GM12875 (cell line): ENCODE measurements around the gene RHNO1.

Experiments
- H3K4me3 ChIP-seq: one replicate; pipeline ENCODE4 v1.5.1; 2011; ENCODE audit warnings: low read depth, low read length, control low read depth
- TF ChIP-seq, protein P1 (sequence below): IDR thresholded peaks from 2 replicates; pipeline ENCODE4 v1.5.1; 2011; ENCODE audit warnings: low read depth, mild to moderate bottlenecking, control low read depth, inconsistent platforms, low read length, moderate library complexity, borderline replicate concordance; ENCODE audit not compliant: insufficient read depth

RHNO1 gene

GRCh38 chr12:2835691-2836403, 41.2 kb upstream of the RHNO1 start:
- H3K4me3 ChIP-seq = no peak overlapping the region
- TF ChIP-seq, protein P1, sequence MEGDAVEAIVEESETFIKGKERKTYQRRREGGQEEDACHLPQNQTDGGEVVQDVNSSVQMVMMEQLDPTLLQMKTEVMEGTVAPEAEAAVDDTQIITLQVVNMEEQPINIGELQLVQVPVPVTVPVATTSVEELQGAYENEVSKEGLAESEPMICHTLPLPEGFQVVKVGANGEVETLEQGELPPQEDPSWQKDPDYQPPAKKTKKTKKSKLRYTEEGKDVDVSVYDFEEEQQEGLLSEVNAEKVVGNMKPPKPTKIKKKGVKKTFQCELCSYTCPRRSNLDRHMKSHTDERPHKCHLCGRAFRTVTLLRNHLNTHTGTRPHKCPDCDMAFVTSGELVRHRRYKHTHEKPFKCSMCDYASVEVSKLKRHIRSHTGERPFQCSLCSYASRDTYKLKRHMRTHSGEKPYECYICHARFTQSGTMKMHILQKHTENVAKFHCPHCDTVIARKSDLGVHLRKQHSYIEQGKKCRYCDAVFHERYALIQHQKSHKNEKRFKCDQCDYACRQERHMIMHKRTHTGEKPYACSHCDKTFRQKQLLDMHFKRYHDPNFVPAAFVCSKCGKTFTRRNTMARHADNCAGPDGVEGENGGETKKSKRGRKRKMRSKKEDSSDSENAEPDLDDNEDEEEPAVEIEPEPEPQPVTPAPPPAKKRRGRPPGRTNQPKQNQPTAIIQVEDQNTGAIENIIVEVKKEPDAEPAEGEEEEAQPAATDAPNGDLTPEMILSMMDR = no peak

DNA sequence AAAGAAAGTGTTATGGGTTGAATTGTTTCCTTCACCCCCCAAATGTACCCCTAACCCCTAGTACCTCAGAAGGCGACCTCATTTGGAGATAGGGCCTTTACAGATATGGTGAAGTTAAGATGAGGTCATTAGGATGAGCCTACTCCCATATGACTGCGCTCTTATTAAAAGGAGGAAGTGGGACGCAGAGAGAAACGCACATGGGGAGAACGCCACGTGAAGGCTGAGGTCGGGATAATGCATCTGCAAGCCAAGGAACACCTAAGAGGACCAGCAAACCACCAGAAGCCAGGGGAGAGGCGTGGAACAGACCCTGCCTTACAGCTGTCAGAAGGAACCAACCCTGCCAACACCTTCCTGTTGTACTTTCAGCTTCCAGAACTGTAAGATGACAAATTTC, 40.4 kb upstream of the RHNO1 start:
- TF ChIP-seq, protein P1 = no peak
- H3K4me3 ChIP-seq = no peak overlapping the region

- H3K4me3 ChIP-seq = no peak overlapping the region
- TF ChIP-seq, protein P1 = no peak
Observed at GRCh38 chr12:2841056-2841650, 35.9 kb upstream of the RHNO1 start.

GRCh38 chr12:2842948-2843347, 34.1 kb upstream of the RHNO1 start:
- TF ChIP-seq, protein P1 = no peak
- no peak overlapping the region for H3K4me3 ChIP-seq

DNA sequence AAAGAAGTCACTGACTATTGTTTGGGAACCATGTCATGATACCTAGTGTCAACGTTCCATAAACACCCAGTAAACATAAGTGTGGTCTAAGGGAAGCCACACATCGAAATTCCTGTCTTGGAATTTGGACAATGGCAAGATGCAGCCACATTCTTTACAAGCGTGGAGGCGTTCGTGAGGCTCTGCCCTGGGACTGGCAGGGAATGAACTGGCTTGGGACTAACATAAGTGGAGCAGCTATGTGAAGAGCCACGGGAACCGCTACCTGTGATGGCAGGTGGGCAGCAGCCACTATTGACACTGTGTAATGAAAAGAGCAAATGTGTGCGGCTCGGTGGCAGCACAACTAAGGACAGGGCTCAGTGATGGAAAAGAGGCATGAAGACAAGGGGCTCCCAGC, 32.2 kb upstream of the RHNO1 start:
- H3K4me3 ChIP-seq = no peak overlapping the region
- TF ChIP-seq, protein P1 = no peak

DNA sequence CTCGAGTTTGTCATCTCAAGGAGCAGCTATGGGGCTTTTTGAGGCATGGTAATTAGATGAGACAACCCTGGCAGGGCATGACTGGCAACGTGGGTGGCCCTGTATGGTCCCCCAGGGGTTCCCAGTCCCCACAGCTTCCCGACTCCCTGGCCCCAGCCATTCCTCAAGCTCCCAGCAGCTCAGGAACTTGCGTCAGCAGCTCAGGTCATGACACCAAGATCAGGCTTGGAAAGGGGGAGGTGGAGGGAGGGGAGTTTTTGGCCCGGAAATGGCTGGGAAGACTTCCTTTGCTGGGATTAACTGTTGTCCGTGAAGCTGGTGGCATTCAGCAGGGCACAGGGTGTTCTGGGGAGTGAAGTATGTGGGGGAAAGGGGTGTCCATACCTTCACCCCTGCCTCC, 31.7 kb upstream of the RHNO1 start:
- TF ChIP-seq, protein P1 = no peak
- no peak overlapping the region for H3K4me3 ChIP-seq

DNA sequence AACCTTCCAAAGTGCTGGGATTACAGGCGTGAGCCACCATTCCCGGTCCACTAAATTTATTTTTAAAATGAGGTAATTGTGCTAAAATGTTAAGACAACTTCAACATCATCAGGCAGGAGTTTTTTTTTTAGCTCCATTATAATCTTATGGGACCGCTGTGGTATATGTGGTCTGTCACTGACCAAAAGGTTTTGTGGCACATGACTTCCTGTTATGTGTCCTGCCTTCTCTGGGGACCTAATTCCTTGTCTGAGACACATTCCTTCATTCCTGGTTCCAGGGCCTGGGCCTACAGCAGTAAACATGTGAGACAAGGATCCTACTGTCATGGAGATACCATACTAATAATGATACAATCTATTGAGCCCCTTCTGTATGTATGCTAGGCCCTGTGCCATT, 25.1 kb upstream of the RHNO1 start:
- no peak overlapping the region for H3K4me3 ChIP-seq
- TF ChIP-seq, protein P1 = no peak
